Upper lobe of right lung (tissue), 1 donor: ENCODE results near the gene CCDC171. TPM values are rescaled to one million over a fixed set of nuclear protein-coding genes. Genes with fewer than 3 reads are reported as not detected.

Experiments used
- ATAC-seq: fragments of 200-7000 bp; cut with Tn5 transposase; one replicate; pipeline ENCODE4 v1.9.1; 2020; ENCODE audit warnings: mild to moderate bottlenecking, moderate library complexity
- DNase-seq: peaks from one replicate; pipeline ENCODE4 v3.0.0-alpha.2; 2020
- H3K27ac ChIP-seq: fragments of 200-600 bp; one replicate; pipeline ENCODE4 v1.8.0; 2022
- H3K27me3 ChIP-seq: fragments of 200-600 bp; one replicate; pipeline ENCODE4 v1.8.0; 2022; ENCODE audit warnings: mild to moderate bottlenecking
- H3K36me3 ChIP-seq: fragments of 200-600 bp; one replicate; pipeline ENCODE4 v1.8.0; 2022
- H3K4me1 ChIP-seq: fragments of 200-600 bp; one replicate; pipeline ENCODE4 v1.8.0; 2022
- H3K4me3 ChIP-seq: fragments of 200-600 bp; one replicate; pipeline ENCODE4 v1.8.0; 2022; ENCODE audit warnings: mild to moderate bottlenecking
- H3K9me3 ChIP-seq: fragments of 200-600 bp; one replicate; pipeline ENCODE4 v1.8.0; 2022
- CTCF ChIP-seq: fragments of 200-600 bp; IDR thresholded peaks from one replicate; pipeline ENCODE4 v1.8.0; 2022; ENCODE audit warnings: antibody characterized with exemption
- intact Hi-C: fragments of 100-400 bp; cut with DNase I; formaldehyde crosslinking; loops from one replicate; pipeline ENCODE4 v1.11.0; 2022
- total RNA-seq: library from RNA; stranded (reverse); fragmentation: NEBNext Ultra II Directional; extraction: Animal tissue kit (Norgen Biotek cat#: 25700); gene quantifications from one replicate; pipeline ENCODE4 v1.2.1, GENCODE V29; 2021
- donor health status: DM: no; HTN: yes; CAD: no; lungs with severe emphysema.

CCDC171 gene
- total RNA-seq, 1 donor from 2014 or later, result 3.0 TPM

GRCh38 chr9:15542624-15543023 is 10.2 kb upstream of the CCDC171 start:
- DNase-seq, result no peak

GRCh38 chr9:15543047-15543813 is 9.6 kb upstream of the CCDC171 start:
- H3K27me3 ChIP-seq, result no peaks in the 10 kb centered on the region
- H3K4me3 ChIP-seq, result no peak overlapping the region
- TF ChIP-seq CTCF, result no peak
- H3K36me3 ChIP-seq, result no peaks in the 10 kb centered on the region
- no peaks in the 10 kb centered on the region for H3K4me1 ChIP-seq
- ATAC-seq (peak; percentile 24), DNase-seq (no peak)
- H3K27ac ChIP-seq, result no peak overlapping the region
- no peaks in the 10 kb centered on the region for H3K9me3 ChIP-seq
- intact Hi-C loops, result no loop called here

More at GRCh38 chr9:15542624-15543023, 10.2 kb upstream of the CCDC171 start:
- H3K9me3 ChIP-seq, result no peaks in the 10 kb centered on the region
- no peak overlapping the region for H3K4me3 ChIP-seq
- ATAC-seq, result no peak
- no peaks in the 10 kb centered on the region for H3K4me1 ChIP-seq
- H3K27ac ChIP-seq, result no peak overlapping the region
- H3K27me3 ChIP-seq, result no peaks in the 10 kb centered on the region
- no peak for TF ChIP-seq CTCF
- no peaks in the 10 kb centered on the region for H3K36me3 ChIP-seq
- intact Hi-C loops, result no loop called here

GRCh38 chr9:15549611-15550010 is 3.2 kb upstream of the CCDC171 start:
- Histone ChIP-seq H3K4me3 (no peak overlapping the region), H3K9me3 (no peaks in the 10 kb centered on the region), H3K36me3 (no peaks in the 10 kb centered on the region), H3K27me3 (no peaks in the 10 kb centered on the region), H3K27ac (no peak overlapping the region), H3K4me1 (no peaks in the 10 kb centered on the region)
- ATAC-seq, result no peak
- no peak for TF ChIP-seq CTCF
- intact Hi-C loops, result no loop called here
- no peak for DNase-seq

GRCh38 chr9:15553528-15553898 is 670 bp downstream of the CCDC171 start:
- H3K36me3 ChIP-seq, result no peaks in the 10 kb centered on the region
- TF ChIP-seq CTCF, result no peak
- H3K27me3 ChIP-seq, result no peaks in the 10 kb centered on the region
- H3K9me3 ChIP-seq, result no peaks in the 10 kb centered on the region
- peak overlapping the region; percentile 84 for H3K4me3 ChIP-seq
- ATAC-seq (no peak), DNase-seq (no peak)
- H3K4me1 ChIP-seq, result no peaks in the 10 kb centered on the region
- intact Hi-C loops, result no loop called here
- peak overlapping the region; percentile 70 for H3K27ac ChIP-seq

- Histone ChIP-seq H3K27ac (no peak overlapping the region), H3K36me3 (no peaks in the 10 kb centered on the region), H3K9me3 (no peaks in the 10 kb centered on the region), H3K4me1 (no peaks in the 10 kb centered on the region), H3K27me3 (no peaks in the 10 kb centered on the region), H3K4me3 (no peak overlapping the region)
- intact Hi-C loops, result no loop called here
- no peak for TF ChIP-seq CTCF
- no peak for DNase-seq
- no peak for ATAC-seq
These were observed 17.9 kb downstream of the CCDC171 start for GRCh38 chr9:15570769-15571168.
